GM21423 (cell line): ENCODE measurements around the gene TIMP3.

Experiments used
- ATAC-seq: cut with Tn5 transposase; IDR thresholded peaks from one replicate; pipeline ENCODE4 v1.9.1; 2021; ENCODE audit warnings: mild to moderate bottlenecking, moderate library complexity; ENCODE audit not compliant: unreplicated experiment

The TIMP3 gene

GRCh38 chr22:32827049-32827602 is 25.6 kb downstream of the TIMP3 start:
- ATAC-seq: no peak

GRCh38 chr22:32828150-32828549 is 26.6 kb downstream of the TIMP3 start:
- no peak for ATAC-seq

- no peak for ATAC-seq
These were observed 27.1 kb downstream of the TIMP3 start for GRCh38 chr22:32828561-32828960.

GRCh38 chr22:32829451-32829851 is 27.9 kb downstream of the TIMP3 start:
- no peak for ATAC-seq

- ATAC-seq: no peak
These were observed 29.0 kb downstream of the TIMP3 start for GRCh38 chr22:32830473-32830872.

- no peak for ATAC-seq
These were observed 29.5 kb downstream of the TIMP3 start for GRCh38 chr22:32830957-32831356.

- ATAC-seq: no peak
These were observed 30.1 kb downstream of the TIMP3 start for GRCh38 chr22:32831584-32831983.

GRCh38 chr22:32832174-32832573 is 30.7 kb downstream of the TIMP3 start:
- no peak for ATAC-seq

- no peak for ATAC-seq
These were observed 35.0 kb downstream of the TIMP3 start for GRCh38 chr22:32836280-32837123.

- ATAC-seq: no peak
These were observed 35.6 kb downstream of the TIMP3 start for GRCh38 chr22:32837142-32837541.

- ATAC-seq: no peak
These were observed 36.3 kb downstream of the TIMP3 start for GRCh38 chr22:32837803-32838202.

- no peak for ATAC-seq
These were observed 38.5 kb downstream of the TIMP3 start for GRCh38 chr22:32839831-32840584.

GRCh38 chr22:32841175-32841574 is 39.7 kb downstream of the TIMP3 start:
- no peak for ATAC-seq

GRCh38 chr22:32842486-32842885 is 41.0 kb downstream of the TIMP3 start:
- no peak for ATAC-seq

- ATAC-seq: no peak
These were observed 41.8 kb downstream of the TIMP3 start for GRCh38 chr22:32843300-32843699.

- no peak for ATAC-seq
These were observed 42.7 kb downstream of the TIMP3 start for GRCh38 chr22:32844251-32844650.

- ATAC-seq: no peak
These were observed 45.4 kb downstream of the TIMP3 start for GRCh38 chr22:32846780-32847491.

- ATAC-seq: no peak
These were observed 46.7 kb downstream of the TIMP3 start for GRCh38 chr22:32848226-32848625.

GRCh38 chr22:32849501-32849900 is 48.0 kb downstream of the TIMP3 start:
- no peak for ATAC-seq

- no peak for ATAC-seq
These were observed 48.7 kb downstream of the TIMP3 start for GRCh38 chr22:32850157-32850556.
